Smooth muscle cell (in vitro differentiated cells): Measurements from ENCODE around the gene SEC24D. TPM values are rescaled to one million over a fixed set of nuclear protein-coding genes. Genes with fewer than 3 reads are reported as not detected.

Source experiments
- DNase-seq: peaks from one replicate; lab custom pipeline; 2025; ENCODE audit not compliant: unreplicated experiment; lab: John Stamatoyannopoulos, UW
- H2AFZ ChIP-seq: fragments of 200-600 bp; sonication (generic); 2 replicates; pipeline ENCODE4 v1.6.0; 2016; ENCODE audit warnings: antibody characterized with exemption, low read depth, mild to moderate bottlenecking
- H3F3A ChIP-seq: fragments of 200-600 bp; sonication (generic); 2 replicates; pipeline ENCODE4 v1.6.0; 2017; ENCODE audit warnings: antibody characterized with exemption, low read depth
- H3K27ac ChIP-seq: fragments of 200-600 bp; sonication (generic); 2 replicates; pipeline ENCODE4 v1.5.1; 2016; ENCODE audit warnings: low read depth, mild to moderate bottlenecking
- H3K27me3 ChIP-seq: fragments of 200-600 bp; sonication (generic); 2 replicates; pipeline ENCODE4 v1.6.1; 2016; ENCODE audit warnings: low read depth, mild to moderate bottlenecking
- H3K36me3 ChIP-seq: fragments of 200-600 bp; sonication (generic); 2 replicates; pipeline ENCODE4 v1.5.1; 2016; ENCODE audit warnings: low read depth
- H3K4me1 ChIP-seq: fragments of 200-600 bp; sonication (generic); 2 replicates; pipeline ENCODE4 v1.5.1; 2016; ENCODE audit warnings: low read depth
- H3K4me2 ChIP-seq: fragments of 200-600 bp; sonication (generic); 2 replicates; pipeline ENCODE4 v1.6.0; 2016; ENCODE audit warnings: mild to moderate bottlenecking
- H3K4me3 ChIP-seq: fragments of 200-600 bp; sonication (generic); 2 replicates; pipeline ENCODE4 v1.5.1; 2016; ENCODE audit warnings: mild to moderate bottlenecking
- H3K79me2 ChIP-seq: fragments of 200-600 bp; sonication (generic); 2 replicates; pipeline ENCODE4 v1.6.0; 2016; ENCODE audit warnings: low read depth, mild to moderate bottlenecking
- H3K9ac ChIP-seq: fragments of 200-600 bp; sonication (generic); 2 replicates; pipeline ENCODE4 v1.6.0; 2016; ENCODE audit warnings: low read depth
- H3K9me3 ChIP-seq: fragments of 200-600 bp; sonication (generic); replicated peaks from 2 replicates; pipeline ENCODE4 v1.5.1; 2016; ENCODE audit warnings: low read depth
- H4K20me1 ChIP-seq: fragments of 200-600 bp; sonication (generic); 2 replicates; pipeline ENCODE4 v1.6.0; 2016; ENCODE audit warnings: low read depth
- CTCF ChIP-seq: fragments of 200-600 bp; sonication (generic); IDR thresholded peaks from 2 replicates; pipeline ENCODE4 v1.5.1; 2017; ENCODE audit warnings: borderline replicate concordance, mild to moderate bottlenecking, antibody characterized with exemption; ENCODE audit not compliant: insufficient read depth, poor library complexity, severe bottlenecking
- WGBS: methylation state at CpG from one replicate; pipeline ENCODE4 v1.1.7; 2016; ENCODE audit warnings: low lambda C conversion rate; 5-methylcytosine and 5-hydroxymethylcytosine counted together
- polyA plus RNA-seq: library from polyadenylated mRNA; unstranded; fragments of >200 nt; fragmentation: Nextera tagmentation; extraction: Ambion mirVana; gene quantifications from 2 replicates; pipeline ENCODE4 v1.2.1, GENCODE V29; 2016
- total RNA-seq: library from RNA; depleted of rRNA; stranded (reverse); fragments of >200 nt; gene quantifications from 2 replicates; pipeline ENCODE4 v1.2.3, GENCODE V29; 2014

SEC24D gene
- total and polyA plus RNA-seq, 2 experiments from 2014 or later: 163 to 237 TPM

GRCh38 chr4:118776157-118776954 is 59.6 kb downstream of the SEC24D start:
- Histone ChIP-seq H4K20me1 (peaks cover 62% of the 10 kb centered on the region), H3F3A (peaks cover 57% of the 10 kb centered on the region)
- DNase-seq: no peak

GRCh38 chr4:118775405-118775804 is 60.5 kb downstream of the SEC24D start:
- TF ChIP-seq CTCF: no peak
- H3K9ac ChIP-seq: no peak overlapping the region
- no peak overlapping the region for H2AFZ ChIP-seq
- H3K9me3 ChIP-seq: no peaks in the 10 kb centered on the region
- no peaks in the 10 kb centered on the region for H3K27me3 ChIP-seq
- DNase-seq: no peak
- 57% methylated on average over 2 of the region's 2 CpGs for WGBS
- H3K36me3 ChIP-seq: peaks cover 3% of the 10 kb centered on the region
- H3F3A ChIP-seq: peaks cover 67% of the 10 kb centered on the region
- H3K4me3 ChIP-seq: no peak overlapping the region
- peaks cover 35% of the 10 kb centered on the region for H3K4me1 ChIP-seq
- peak overlapping the region; percentile 78 for H3K27ac ChIP-seq
- peak overlapping the region; percentile 53 for H3K4me2 ChIP-seq
- peaks cover 72% of the 10 kb centered on the region for H4K20me1 ChIP-seq
- peaks cover 29% of the 10 kb centered on the region for H3K79me2 ChIP-seq

More at GRCh38 chr4:118776157-118776954, 59.6 kb downstream of the SEC24D start:
- H3K27me3 ChIP-seq: no peaks in the 10 kb centered on the region
- no peaks in the 10 kb centered on the region for H3K9me3 ChIP-seq
- peak overlapping the region; percentile 78 for H3K27ac ChIP-seq
- H3K4me3 ChIP-seq: no peak overlapping the region
- H3K36me3 ChIP-seq: peaks cover 3% of the 10 kb centered on the region
- 82% methylated on average over 1 of the region's 1 CpG for WGBS
- no peak overlapping the region for H3K9ac ChIP-seq
- H2AFZ ChIP-seq: no peak overlapping the region
- no peak for TF ChIP-seq CTCF
- H3K79me2 ChIP-seq: peaks cover 24% of the 10 kb centered on the region
- peak overlapping the region; percentile 29 for H3K4me2 ChIP-seq
- peaks cover 35% of the 10 kb centered on the region for H3K4me1 ChIP-seq

GRCh38 chr4:118774989-118775388 is 60.9 kb downstream of the SEC24D start:
- peaks cover 3% of the 10 kb centered on the region for H3K36me3 ChIP-seq
- no peak overlapping the region for H3K9ac ChIP-seq
- no peak overlapping the region for H2AFZ ChIP-seq
- H3K9me3 ChIP-seq: no peaks in the 10 kb centered on the region
- H3K79me2 ChIP-seq: peaks cover 25% of the 10 kb centered on the region
- H3K4me2 ChIP-seq: peak overlapping the region; percentile 53
- H3K4me3 ChIP-seq: no peak overlapping the region
- no peaks in the 10 kb centered on the region for H3K27me3 ChIP-seq
- peak overlapping the region; percentile 78 for H3K27ac ChIP-seq
- no peak for TF ChIP-seq CTCF
- H4K20me1 ChIP-seq: peaks cover 76% of the 10 kb centered on the region
- H3K4me1 ChIP-seq: peaks cover 35% of the 10 kb centered on the region
- peaks cover 68% of the 10 kb centered on the region for H3F3A ChIP-seq
- no peak for DNase-seq
- 50% methylated on average over 3 of the region's 3 CpGs for WGBS
